Gastrocnemius medialis (tissue), 4 donors: ENCODE data around the gene UBE2E1. TPM values are rescaled to one million over a fixed set of nuclear protein-coding genes. Genes with fewer than 3 reads are reported as not detected.
"Not testable (repeated sequence)": the region's sequence is repeated elsewhere in the genome, so short reads cannot be mapped to it uniquely, and the experiment has no call there.

Experiments
- ATAC-seq, 2 donors: fragments of 150-250 bp; one replicate each; pipeline ENCODE4 v1.9.1; 2016
- DNase-seq, 2 donors: peaks; one replicate each; pipeline ENCODE4 v3.0.0-alpha.2; 2019
- H3K27ac ChIP-seq, 4 donors: fragments of 200-600 bp; sonication (generic); 1 replicate in 1 of 4; 2 replicates in 3 of 4; pipeline ENCODE4 v1.5.1; 2016 to 2018; ENCODE audit warnings: mild to moderate bottlenecking in 2 of 4, moderate library complexity in 1 of 4
- H3K27me3 ChIP-seq, 3 donors: fragments of 200-600 bp; sonication (generic) in 2 of 3; 1 replicate in 1 of 3; 2 replicates in 2 of 3; pipeline versions ENCODE4 v1.5.1 to v1.6.0; 2016 to 2019; ENCODE audit warnings: mild to moderate bottlenecking in 1 of 3, moderate library complexity in 1 of 3
- H3K36me3 ChIP-seq, 2 donors: fragments of 200-600 bp; sonication (generic) in 1 of 2; one replicate each; pipeline ENCODE4 v1.5.1; 2017 to 2018
- H3K4me1 ChIP-seq, 2 donors: fragments of 200-600 bp; sonication (generic) in 1 of 2; one replicate each; pipeline ENCODE4 v1.5.1; 2016 to 2017; ENCODE audit warnings: mild to moderate bottlenecking in 2 of 2
- H3K4me3 ChIP-seq, 4 donors: fragments of 200-600 bp; sonication (generic) in 3 of 4; 1 replicate in 1 of 4; 2 replicates in 3 of 4; pipeline ENCODE4 v1.5.1; 2016 to 2019; ENCODE audit warnings: mild to moderate bottlenecking in 2 of 4
- H3K9me3 ChIP-seq, 3 donors: fragments of 200-600 bp; sonication (generic) in 2 of 3; 1 replicate in 1 of 3; 2 replicates in 2 of 3; pipeline ENCODE4 v1.5.1; 2016 to 2019
- CTCF ChIP-seq, 5 experiments: fragments of 450-650 bp in 3 of 5; fragments of 200-600 bp in 2 of 5; sonication (generic) in 2 of 5; IDR thresholded peaks in 4 of 5; conservative IDR thresholded peaks in 1 of 5; 1 replicate in 4 of 5; 2 replicates in 1 of 5; pipeline ENCODE4 v1.5.1; 2016 to 2019; ENCODE audit warnings: antibody characterized with exemption in 5 of 5, mild to moderate bottlenecking in 3 of 5, moderate library complexity in 3 of 5
- POLR2A ChIP-seq, 2 donors: fragments of 450-650 bp; IDR thresholded peaks; one replicate each; pipeline ENCODE4 v1.6.1; 2017; ENCODE audit warnings: antibody characterized with exemption in 2 of 2, mild to moderate bottlenecking in 2 of 2, moderate library complexity in 2 of 2
- in situ Hi-C, 4 donors: fragments of 200-750 bp; cut with MboI; loops; one replicate each; pipeline versions ENCODE4 v1.15.0 to v1.8.0; 2017; ENCODE audit warnings: low sequenced_read_pairs in 4 of 4
- intact Hi-C: fragments of 100-400 bp; cut with DNase I; formaldehyde crosslinking; loops from one replicate; pipeline ENCODE4 v1.15.1; 2023; ENCODE audit warnings: low total_unique reads
- total RNA-seq, 4 donors: library from RNA; depleted of rRNA; stranded (reverse); fragments of >200 nt; gene quantifications; one replicate each; pipeline versions ENCODE4 v1.1.0 to v1.2.3, GENCODE V29; 2016

The UBE2E1 gene
- total RNA-seq, 4 donors from 2014 or later: 54.8 to 153 (median 109) TPM

- in situ Hi-C loops, DNase-seq, ATAC-seq, H3K9me3 ChIP-seq, H3K27me3 ChIP-seq: not testable (repeated sequence)
- Histone ChIP-seq H3K27ac (peak overlapping the region; percentile 91 to 96 (median 92)), H3K4me1 (peaks cover 30 to 37% of the 10 kb centered on the region in 2 donors), H3K36me3 (peaks cover 0 to 28% of the 10 kb centered on the region in 2 donors), H3K4me3 (peak overlapping the region; percentile 83 to 96 (median 93))
- intact Hi-C loops: loop anchor here (1.0 kb wide), 1 partner anchor 110 kb away; no protein-coding TSS in a partner anchor
Observed at GRCh38 chr3:23918331-23918730, 112.6 kb downstream of the UBE2E1 start.

- H3K36me3 ChIP-seq: peaks cover 0 to 28% of the 10 kb centered on the region in 2 donors
Observed at GRCh38 chr3:23919628-23920027, 113.9 kb downstream of the UBE2E1 start.

DNA sequence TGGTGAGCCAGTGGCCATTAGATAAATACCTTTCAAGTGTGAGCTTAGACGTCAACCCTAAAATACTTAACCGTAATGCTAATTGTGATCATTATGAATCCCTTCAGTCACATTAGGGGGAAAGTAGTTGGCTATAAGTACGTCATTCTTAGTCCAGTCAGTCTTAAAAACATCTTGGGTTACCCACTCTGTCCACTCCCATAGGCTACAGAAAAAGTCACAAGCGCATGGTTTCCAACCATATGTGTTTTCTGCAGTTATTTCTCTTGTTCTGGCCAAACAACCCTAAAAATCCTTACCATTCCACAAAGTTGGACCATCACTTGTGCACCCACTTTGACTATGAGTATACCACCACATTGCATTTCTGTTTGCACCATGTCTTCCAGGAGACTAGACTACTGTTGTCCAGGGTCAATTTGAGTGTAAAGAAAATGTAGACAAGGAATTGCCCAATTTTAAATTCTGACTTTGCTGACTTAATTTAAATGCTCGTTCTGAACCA is 114.4 kb downstream of the UBE2E1 start:
- Histone ChIP-seq H3K36me3 (peaks cover 0 to 28% of the 10 kb centered on the region in 2 donors), H3K9me3 (no peaks in the 10 kb centered on the region), H3K27ac (no peak overlapping the region), H3K27me3 (no peaks in the 10 kb centered on the region), H3K4me1 (peaks cover 23% of the 10 kb centered on the region in 2 donors), H3K4me3 (no peak overlapping the region)
- DNase-seq (no peak), ATAC-seq (no peak)
- intact Hi-C loops (no loop called here), in situ Hi-C loops (no loop called here)
- TF ChIP-seq POLR2A (IDR thresholded peaks at IDR 0.05) (no peak), CTCF (IDR thresholded peaks at IDR 0.05 in 4 of 5, conservative IDR thresholded peaks at IDR 0.05 in 1 of 5) (no peak)

More at GRCh38 chr3:23919628-23920027, 113.9 kb downstream of the UBE2E1 start:
- intact Hi-C loops: no loop called here
- in situ Hi-C loops: no loop called here
- DNase-seq (no peak), ATAC-seq (no peak)
- no peak overlapping the region for H3K4me3 ChIP-seq
- peaks cover 27 to 28% of the 10 kb centered on the region in 2 donors for H3K4me1 ChIP-seq
- no peak overlapping the region for H3K27ac ChIP-seq
- TF ChIP-seq CTCF (IDR thresholded peaks at IDR 0.05 in 4 of 5, conservative IDR thresholded peaks at IDR 0.05 in 1 of 5): no peak
- TF ChIP-seq POLR2A (IDR thresholded peaks at IDR 0.05): no peak
- H3K27me3 ChIP-seq: no peaks in the 10 kb centered on the region
- no peaks in the 10 kb centered on the region for H3K9me3 ChIP-seq

DNA sequence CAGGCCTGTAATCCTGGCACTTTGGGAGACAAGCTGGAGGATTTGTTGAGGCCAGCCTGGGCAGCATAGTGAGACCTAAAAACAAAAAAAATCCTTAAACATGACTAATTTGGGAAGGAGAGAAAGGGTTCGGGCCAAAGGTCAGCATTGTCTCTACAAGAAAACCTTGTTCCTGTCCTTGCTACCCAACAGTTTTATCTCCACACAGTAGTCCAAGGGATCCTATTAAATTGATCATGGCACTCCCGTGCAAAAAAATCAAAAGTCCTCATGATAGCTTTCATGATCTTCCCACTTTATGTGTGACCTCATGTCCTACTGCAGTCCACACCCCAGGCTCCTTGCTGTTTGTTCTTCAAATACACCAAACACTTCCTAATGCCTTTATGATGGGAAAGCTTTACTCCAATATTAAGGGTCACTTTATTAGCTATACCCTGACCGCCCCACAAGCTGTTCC is 115.3 kb downstream of the UBE2E1 start:
- ATAC-seq (no peak), DNase-seq (no peak)
- Histone ChIP-seq H3K4me3 (no peak overlapping the region), H3K27ac (no peak overlapping the region), H3K36me3 (peaks cover 0 to 28% of the 10 kb centered on the region in 2 donors), H3K27me3 (no peaks in the 10 kb centered on the region), H3K9me3 (no peaks in the 10 kb centered on the region), H3K4me1 (peaks cover 14% of the 10 kb centered on the region in 2 donors)
- in situ Hi-C loops (no loop called here), intact Hi-C loops (no loop called here)
- no peak for TF ChIP-seq CTCF (IDR thresholded peaks at IDR 0.05 in 4 of 5, conservative IDR thresholded peaks at IDR 0.05 in 1 of 5)
- no peak for TF ChIP-seq POLR2A (IDR thresholded peaks at IDR 0.05)

GRCh38 chr3:23923786-23924185 is 118.0 kb downstream of the UBE2E1 start:
- intact Hi-C loops (no loop called here), in situ Hi-C loops (no loop called here)
- Histone ChIP-seq H3K9me3 (no peaks in the 10 kb centered on the region), H3K36me3 (peaks cover 0 to 20% of the 10 kb centered on the region in 2 donors), H3K4me1 (peaks cover 2 to 5% of the 10 kb centered on the region in 2 donors), H3K27me3 (no peaks in the 10 kb centered on the region), H3K27ac (no peak overlapping the region), H3K4me3 (no peak overlapping the region)
- TF ChIP-seq CTCF (IDR thresholded peaks at IDR 0.05 in 4 of 5, conservative IDR thresholded peaks at IDR 0.05 in 1 of 5) (no peak), POLR2A (IDR thresholded peaks at IDR 0.05) (no peak)
- no peak for DNase-seq
- no peak for ATAC-seq
